K562 (cell line): Measurements from ENCODE around the gene ZNF333. TPM values are rescaled to one million over a fixed set of nuclear protein-coding genes. Genes with fewer than 3 reads are reported as not detected.

Experiments
- ATAC-seq: fragments of 200-7000 bp; cut with Tn5 transposase; 3 replicates; pipeline ENCODE4 v1.9.1; 2020; ENCODE audit warnings: moderate library complexity
- BruUV-seq: library from RNA; stranded (reverse); fragments of 400-500 nt; replicated peaks from 2 replicates; lab custom pipeline; 2021; lab: Mats Ljungman, UMichigan
- CTCF ChIA-PET: fragments of 300-600 bp; formaldehyde crosslinking; extraction: SDS; loops from one replicate; lab custom pipeline; 2021; ENCODE audit warnings: low intra/inter-chr PET ratio; lab: Yijun Ruan, JAX
- POLR2A ChIA-PET: fragments of 300-600, 350-650 bp; sonication (Branson Sonifier 250); formaldehyde crosslinking; extraction: SDS; loops from one replicate; lab custom pipeline; 2021; ENCODE audit warnings: antibody characterized with exemption, inconsistent platforms; lab: Yijun Ruan, JAX
- DNase-seq, 4 experiments: peaks; one replicate each; pipeline versions ENCODE4 v3.0.0 to v3.0.0-alpha.2; 2011 to 2018; ENCODE audit warnings: low spot score in 3 of 4, mixed read lengths in 3 of 4; ENCODE audit errors: extremely low read depth in 1 of 4
- FAIRE-seq: peaks from 2 replicates; lab custom pipeline; 2011; peaks lifted over from hg19 to GRCh38; lab: Jason Lieb, UNC
- H2AFZ ChIP-seq: 2 replicates; pipeline ENCODE4 v1.6.0; 2011; ENCODE audit warnings: low read depth, low read length, control low read depth, inconsistent platforms
- H3K27ac ChIP-seq: fragments of 200-600 bp; 3 replicates; pipeline ENCODE4 v1.8.0; 2011; ENCODE audit warnings: low read depth, mild to moderate bottlenecking, control low read depth, inconsistent platforms, low read length, moderate library complexity, mixed read lengths; ENCODE audit errors: extremely low read depth
- H3K27me3 ChIP-seq, 2 experiments: fragments of 300-600 bp in 1 of 2; 2 replicates in 1 of 2; 3 replicates in 1 of 2; pipeline versions ENCODE4 v1.6.0 to v1.8.0; 2011; ENCODE audit warnings: inconsistent platforms in 2 of 2, low read length in 2 of 2, mild to moderate bottlenecking in 1 of 2, mixed read lengths in 1 of 2, moderate library complexity in 1 of 2; ENCODE audit not compliant: control insufficient read depth in 2 of 2, insufficient read depth in 2 of 2
- H3K36me3 ChIP-seq: fragments of 300-600 bp; 3 replicates; pipeline ENCODE4 v1.8.0; 2011; ENCODE audit warnings: mild to moderate bottlenecking, low read length, inconsistent platforms; ENCODE audit not compliant: control insufficient read depth, insufficient read depth
- H3K4me1 ChIP-seq, 2 experiments: fragments of 200-600 bp in 1 of 2; replicated peaks in 1 of 2; 2 replicates in 1 of 2; 3 replicates in 1 of 2; pipeline versions ENCODE4 v1.5.1 to v1.8.0; 2011; ENCODE audit warnings: inconsistent platforms in 2 of 2, low read length in 2 of 2, mild to moderate bottlenecking in 1 of 2, mixed read lengths in 1 of 2, moderate library complexity in 1 of 2; ENCODE audit not compliant: control insufficient read depth in 2 of 2, insufficient read depth in 2 of 2
- H3K4me2 ChIP-seq: 2 replicates; pipeline ENCODE4 v1.6.1; 2011; ENCODE audit warnings: low read length, control low read depth, inconsistent platforms, mixed read lengths; ENCODE audit not compliant: insufficient read depth
- H3K4me3 ChIP-seq: fragments of 200-600 bp; sonication (generic), shearing (Covaris generic); 2 replicates; pipeline ENCODE4 v1.5.1; 2016; ENCODE audit warnings: control low read depth, inconsistent platforms
- H3K79me2 ChIP-seq: fragments of 200-600 bp; 3 replicates; pipeline ENCODE4 v1.8.0; 2011; ENCODE audit warnings: low read length, inconsistent platforms; ENCODE audit not compliant: control insufficient read depth, insufficient read depth
- H3K9ac ChIP-seq, 2 experiments: 2 replicates each; pipeline versions ENCODE4 v1.6.0 to v1.6.1; 2011; ENCODE audit warnings: low read depth in 2 of 2, low read length in 2 of 2, control low read depth in 1 of 2, inconsistent platforms in 1 of 2, mild to moderate bottlenecking in 1 of 2, mixed read lengths in 1 of 2; ENCODE audit not compliant: insufficient read depth in 1 of 2
- H3K9me1 ChIP-seq: one replicate; pipeline ENCODE4 v1.6.0; 2011; ENCODE audit warnings: inconsistent platforms, mild to moderate bottlenecking, low read length, moderate library complexity; ENCODE audit not compliant: control insufficient read depth, insufficient read depth
- H3K9me3 ChIP-seq: replicated peaks from 2 replicates; pipeline ENCODE4 v1.5.1; 2011; ENCODE audit warnings: low read depth, low read length, inconsistent platforms; ENCODE audit not compliant: control insufficient read depth, insufficient read depth
- H4K20me1 ChIP-seq: replicated peaks from 2 replicates; pipeline ENCODE4 v1.6.1; 2011; ENCODE audit warnings: low read length, inconsistent platforms, mixed read lengths; ENCODE audit not compliant: control insufficient read depth, insufficient read depth
- ARID3A ChIP-seq: IDR thresholded peaks from 2 replicates; pipeline ENCODE4 v1.6.1; 2012; ENCODE audit warnings: low read depth, low read length, improper control_type of control experiment, borderline replicate concordance
- CBX3 ChIP-seq, 2 experiments: IDR thresholded peaks; 1 replicate in 1 of 2; 2 replicates in 1 of 2; pipeline ENCODE4 v1.6.1; 2012; ENCODE audit warnings: inconsistent platforms in 2 of 2, low read length in 2 of 2, borderline replicate concordance in 1 of 2, control low read depth in 1 of 2
- CBX5 ChIP-seq: IDR thresholded peaks from 2 replicates; pipeline ENCODE4 v1.6.1; 2014; ENCODE audit warnings: low read depth, borderline replicate concordance
- E2F3 ChIP-seq: fragments of 250-450 bp; sonication (Bioruptor Pico); IDR thresholded peaks from 2 replicates; pipeline ENCODE4 v1.4.0; 2020; ENCODE audit warnings: mild to moderate bottlenecking
- HSF4 ChIP-seq: fragments of 250-450 bp; sonication (Bioruptor Pico); IDR thresholded peaks from 2 replicates; pipeline ENCODE4 v2.1.2; 2022; ENCODE audit warnings: mild to moderate bottlenecking, moderate library complexity, borderline replicate concordance
- KDM1A ChIP-seq, 2 experiments: fragments of 450-650 bp; IDR thresholded peaks; 2 replicates each; pipeline ENCODE4 v1.6.1; 2016; ENCODE audit warnings: mild to moderate bottlenecking in 2 of 2
- PKNOX1 ChIP-seq: fragments of 450-650 bp; IDR thresholded peaks from 2 replicates; pipeline ENCODE4 v1.6.1; 2016
- TRIM24 ChIP-seq, 2 experiments: fragments of 450-650 bp; IDR thresholded peaks; 2 replicates each; pipeline ENCODE4 v1.6.1; 2016
- TRIM28 ChIP-seq: fragments of 450-650 bp; IDR thresholded peaks from 2 replicates; pipeline ENCODE4 v1.6.1; 2017
- ZNF12 ChIP-seq: sonication (generic); formaldehyde crosslinking; IDR thresholded peaks from 2 replicates; pipeline ENCODE4 v1.4.0; 2020; ENCODE audit warnings: mild to moderate bottlenecking, missing genetic modification reagents
- ZNF280A ChIP-seq: fragments of 450-650 bp; IDR thresholded peaks from 2 replicates; pipeline ENCODE4 v1.6.1; 2018; ENCODE audit warnings: mild to moderate bottlenecking, low read depth; ENCODE audit not compliant: partially characterized antibody
- ZNF561 ChIP-seq: fragments of 450-650 bp; formaldehyde crosslinking; conservative IDR thresholded peaks from 2 replicates; pipeline ENCODE4 v1.4.0; 2020; ENCODE audit warnings: mild to moderate bottlenecking, moderate library complexity
- whole genome bisulfite sequencing: fragments of 100-300 bp; shearing (Covaris generic); methylation state at CpG from one replicate; pipeline ENCODE4 v1.1.6; 2016; ENCODE audit warnings: low coverage, mixed read lengths; ENCODE audit not compliant: insufficient coverage; ENCODE audit errors: missing lambda C conversion rate; 5-methylcytosine and 5-hydroxymethylcytosine counted together
- in situ Hi-C: fragments of 300-500 bp; cut with MboI; formaldehyde crosslinking; loops from 4 replicates; pipeline ENCODE4 v1.15.0; 2018; ENCODE audit warnings: inconsistent platforms, mixed read lengths
- intact Hi-C: fragments of 100-400 bp; cut with micrococcal nuclease; formaldehyde crosslinking; loops from 2 replicates; pipeline ENCODE4 v1.14.2; 2022
- polyA plus RNA-seq, 8 experiments: library from polyadenylated mRNA; depleted of rRNA in 4 of 8; stranded (reverse) in 5 of 8; unstranded in 3 of 8; fragments of >200 nt; fragmentation: Nextera tagmentation in 2 of 8; fragmentation: Illumina TruSeq in 1 of 8; extraction: Ambion mirVana in 2 of 8; extraction: Trizol in 1 of 8; gene quantifications; 2 replicates each; pipeline versions ENCODE4 v1.2.1 to v1.2.3, GENCODE V29; 2011 to 2014; ENCODE audit warnings: inconsistent platforms in 1 of 8, missing spikeins in 1 of 8
- total RNA-seq, 7 experiments: library from RNA; depleted of rRNA in 6 of 7; stranded (reverse); fragments of >200 nt in 6 of 7; fragmentation: Illumina TruSeq in 2 of 7; extraction: Trizol in 2 of 7; gene quantifications; 2 replicates each; pipeline versions ENCODE4 v1.2.1 to v1.2.3, GENCODE V29; 2011 to 2021; ENCODE audit warnings: low replicate concordance in 1 of 7

ZNF333 gene
- total and polyA plus RNA-seq, 9 of the 15 experiments (the other 6 are each of a cell fraction or from before 2014, with no cell fraction given): 2.8 to 10.3 (median 6.3) TPM

- H3K9me3 ChIP-seq: peaks cover 7% of the 10 kb centered on the region
- ChIA-PET CTCF (interaction anchor here (0.6 kb wide), 1 partner anchor 1011 kb away, joined by 3 read pairs; no protein-coding TSS in a partner anchor), POLR2A (interaction anchor here (0.6 kb wide), 1 partner anchor 1116 kb away, joined by 4 read pairs; no protein-coding TSS in a partner anchor)
- BruUV-seq: no TSS peak
- H3K4me2 ChIP-seq: no peak overlapping the region
- no peaks in the 10 kb centered on the region for H3K79me2 ChIP-seq
- peaks cover 11 to 14% of the 10 kb centered on the region in 2 experiments; a peak in 4 of 5 replicates for H3K27me3 ChIP-seq
- no peak overlapping the region for H3K9ac ChIP-seq
- no peak for TF ChIP-seq KDM1A (IDR thresholded peaks at IDR 0.05)
- TF ChIP-seq ZNF561 (CRISPR knock-in tag): peak; percentile 89
- TF ChIP-seq ZNF280A: peak; percentile 83
- TF ChIP-seq CBX5: peak; percentile 77
- TF ChIP-seq TRIM28: peak; percentile 92
- TF ChIP-seq E2F3 (CRISPR knock-in tag): no peak
- no peak for TF ChIP-seq ARID3A
- TF ChIP-seq PKNOX1: peak; percentile 38; the same call in 1 of the 2 replicates
- TF ChIP-seq ZNF12 (CRISPR knock-in tag): no peak
- peak in 1 of 2 experiments; percentile 96; a peak in 2 of 3 replicates for TF ChIP-seq CBX3 (IDR thresholded peaks at IDR 0.05; ENCODE audit: borderline replicate concordance in 1 of 2, low read length in 2 of 2)
- TF ChIP-seq HSF4 (CRISPR knock-in tag): no peak
- 0 out of 4 replicates have a peak, but pooled peaks of 1 of the 2 experiments have one; percentile 16 for TF ChIP-seq TRIM24 (IDR thresholded peaks at IDR 0.05)
- H3K36me3 ChIP-seq: no peaks in the 10 kb centered on the region; the same call in 2 of the 3 replicates
- H3K4me3 ChIP-seq: no peak overlapping the region
- DNase-seq (no peak), FAIRE-seq (no peak), ATAC-seq (no peak)
- no peaks in the 10 kb centered on the region for H4K20me1 ChIP-seq
- WGBS: 0% methylated on average over 7 of the region's 7 CpGs
- H3K9me1 ChIP-seq: no peaks in the 10 kb centered on the region
- no peaks in the 10 kb centered on the region for H3K4me1 ChIP-seq
- no peak overlapping the region for H3K27ac ChIP-seq
- H2AFZ ChIP-seq: no peak overlapping the region
- in situ Hi-C loops: no loop called here
- intact Hi-C loops: no loop called here
These were observed 38.7 kb downstream of the ZNF333 start for GRCh38 chr19:14728595-14728994.
